HCT116 (cell line): ENCODE results near the gene ANGPT4.

Source experiments
- CEBPB ChIP-seq: IDR thresholded peaks from 2 replicates; pipeline ENCODE4 v1.6.1; 2012; ENCODE audit warnings: low read depth
- EGR1 ChIP-seq: IDR thresholded peaks from 2 replicates; pipeline ENCODE4 v1.6.1; 2012; ENCODE audit warnings: low read depth
- JUND ChIP-seq: IDR thresholded peaks from 2 replicates; pipeline ENCODE4 v1.6.1; 2012
- POLR2A ChIP-seq: IDR thresholded peaks from 2 replicates; pipeline ENCODE4 v1.7.0; 2011; ENCODE audit warnings: borderline replicate concordance; ENCODE audit not compliant: insufficient read depth, insufficient read length; ENCODE audit errors: extremely low read depth
- POLR2AphosphoS5 ChIP-seq: IDR thresholded peaks from 2 replicates; pipeline ENCODE4 v1.6.1; 2011; ENCODE audit warnings: mild to moderate bottlenecking, low read depth, low read length, moderate library complexity
- RAD21 ChIP-seq: IDR thresholded peaks from 2 replicates; pipeline ENCODE4 v1.6.1; 2012; ENCODE audit warnings: low read depth, mild to moderate bottlenecking
- ZNF274 ChIP-seq: fragments of 200-500 bp; sonication (Bioruptor generic); IDR thresholded peaks from 2 replicates; pipeline ENCODE4 v1.6.1; 2014; ENCODE audit warnings: mild to moderate bottlenecking, low read depth, low read length, inconsistent platforms
- TF ChIP-seq, protein P1 (sequence below), 3 experiments: fragments of 200-600 bp in 1 of 3; sonication (generic) in 1 of 3; IDR thresholded peaks in 2 of 3; conservative IDR thresholded peaks in 1 of 3; 2 replicates each; pipeline ENCODE4 v1.5.1; 2012 to 2017; ENCODE audit warnings: low read depth in 2 of 3, low read length in 2 of 3, antibody characterized with exemption in 1 of 3, borderline replicate concordance in 1 of 3, control low read depth in 1 of 3, mild to moderate bottlenecking in 1 of 3, mixed read lengths in 1 of 3, mixed run types in 1 of 3, moderate library complexity in 1 of 3; ENCODE audit not compliant: insufficient read depth in 1 of 3
- TF ChIP-seq, protein P2 (sequence below): IDR thresholded peaks from 2 replicates; pipeline ENCODE4 v1.6.1; 2011; ENCODE audit warnings: mild to moderate bottlenecking, low read length, moderate library complexity; ENCODE audit not compliant: insufficient replicate concordance; ENCODE audit errors: extremely low read depth

GRCh38 chr20:889106-889505 lies 27.0 kb downstream of the ANGPT4 start:
- TF ChIP-seq, protein P1, sequence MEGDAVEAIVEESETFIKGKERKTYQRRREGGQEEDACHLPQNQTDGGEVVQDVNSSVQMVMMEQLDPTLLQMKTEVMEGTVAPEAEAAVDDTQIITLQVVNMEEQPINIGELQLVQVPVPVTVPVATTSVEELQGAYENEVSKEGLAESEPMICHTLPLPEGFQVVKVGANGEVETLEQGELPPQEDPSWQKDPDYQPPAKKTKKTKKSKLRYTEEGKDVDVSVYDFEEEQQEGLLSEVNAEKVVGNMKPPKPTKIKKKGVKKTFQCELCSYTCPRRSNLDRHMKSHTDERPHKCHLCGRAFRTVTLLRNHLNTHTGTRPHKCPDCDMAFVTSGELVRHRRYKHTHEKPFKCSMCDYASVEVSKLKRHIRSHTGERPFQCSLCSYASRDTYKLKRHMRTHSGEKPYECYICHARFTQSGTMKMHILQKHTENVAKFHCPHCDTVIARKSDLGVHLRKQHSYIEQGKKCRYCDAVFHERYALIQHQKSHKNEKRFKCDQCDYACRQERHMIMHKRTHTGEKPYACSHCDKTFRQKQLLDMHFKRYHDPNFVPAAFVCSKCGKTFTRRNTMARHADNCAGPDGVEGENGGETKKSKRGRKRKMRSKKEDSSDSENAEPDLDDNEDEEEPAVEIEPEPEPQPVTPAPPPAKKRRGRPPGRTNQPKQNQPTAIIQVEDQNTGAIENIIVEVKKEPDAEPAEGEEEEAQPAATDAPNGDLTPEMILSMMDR (IDR thresholded peaks at IDR 0.05 in 2 of 3, conservative IDR thresholded peaks at IDR 0.05 in 1 of 3; ENCODE audit: borderline replicate concordance in 1 of 3, insufficient read depth in 1 of 3, low read depth in 2 of 3, low read length in 2 of 3), result no peak
- TF ChIP-seq ZNF274, result no peak
- TF ChIP-seq JUND, result no peak
- no peak for TF ChIP-seq EGR1
- TF ChIP-seq RAD21, result no peak
- no peak for TF ChIP-seq CEBPB
- TF ChIP-seq, protein P2, sequence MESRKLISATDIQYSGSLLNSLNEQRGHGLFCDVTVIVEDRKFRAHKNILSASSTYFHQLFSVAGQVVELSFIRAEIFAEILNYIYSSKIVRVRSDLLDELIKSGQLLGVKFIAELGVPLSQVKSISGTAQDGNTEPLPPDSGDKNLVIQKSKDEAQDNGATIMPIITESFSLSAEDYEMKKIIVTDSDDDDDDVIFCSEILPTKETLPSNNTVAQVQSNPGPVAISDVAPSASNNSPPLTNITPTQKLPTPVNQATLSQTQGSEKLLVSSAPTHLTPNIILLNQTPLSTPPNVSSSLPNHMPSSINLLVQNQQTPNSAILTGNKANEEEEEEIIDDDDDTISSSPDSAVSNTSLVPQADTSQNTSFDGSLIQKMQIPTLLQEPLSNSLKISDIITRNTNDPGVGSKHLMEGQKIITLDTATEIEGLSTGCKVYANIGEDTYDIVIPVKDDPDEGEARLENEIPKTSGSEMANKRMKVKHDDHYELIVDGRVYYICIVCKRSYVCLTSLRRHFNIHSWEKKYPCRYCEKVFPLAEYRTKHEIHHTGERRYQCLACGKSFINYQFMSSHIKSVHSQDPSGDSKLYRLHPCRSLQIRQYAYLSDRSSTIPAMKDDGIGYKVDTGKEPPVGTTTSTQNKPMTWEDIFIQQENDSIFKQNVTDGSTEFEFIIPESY, result no peak
- TF ChIP-seq POLR2AphosphoS5, result no peak
- TF ChIP-seq POLR2A, result no peak
